ENCODE measurements around the gene CLSTN1. TPM values are rescaled to one million over a fixed set of nuclear protein-coding genes. Genes with fewer than 3 reads are reported as not detected.

Gene CLSTN1
- total and polyA plus RNA-seq, 2 of the 13 experiments (the other 11 are each of a cell fraction or from before 2014, with no cell fraction given) = 19.7 to 29.8 TPM

- TF ChIP-seq, protein P1, sequence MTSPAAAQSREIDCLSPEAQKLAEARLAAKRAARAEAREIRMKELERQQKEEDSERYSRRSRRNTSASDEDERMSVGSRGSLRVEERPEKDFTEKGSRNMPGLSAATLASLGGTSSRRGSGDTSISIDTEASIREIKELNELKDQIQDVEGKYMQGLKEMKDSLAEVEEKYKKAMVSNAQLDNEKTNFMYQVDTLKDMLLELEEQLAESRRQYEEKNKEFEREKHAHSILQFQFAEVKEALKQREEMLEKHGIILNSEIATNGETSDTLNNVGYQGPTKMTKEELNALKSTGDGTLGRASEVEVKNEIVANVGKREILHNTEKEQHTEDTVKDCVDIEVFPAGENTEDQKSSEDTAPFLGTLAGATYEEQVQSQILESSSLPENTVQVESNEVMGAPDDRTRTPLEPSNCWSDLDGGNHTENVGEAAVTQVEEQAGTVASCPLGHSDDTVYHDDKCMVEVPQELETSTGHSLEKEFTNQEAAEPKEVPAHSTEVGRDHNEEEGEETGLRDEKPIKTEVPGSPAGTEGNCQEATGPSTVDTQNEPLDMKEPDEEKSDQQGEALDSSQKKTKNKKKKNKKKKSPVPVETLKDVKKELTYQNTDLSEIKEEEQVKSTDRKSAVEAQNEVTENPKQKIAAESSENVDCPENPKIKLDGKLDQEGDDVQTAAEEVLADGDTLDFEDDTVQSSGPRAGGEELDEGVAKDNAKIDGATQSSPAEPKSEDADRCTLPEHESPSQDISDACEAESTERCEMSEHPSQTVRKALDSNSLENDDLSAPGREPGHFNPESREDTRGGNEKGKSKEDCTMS (CRISPR knock-in tag; conservative IDR thresholded peaks at IDR 0.05) = no peak
- TF ChIP-seq SRSF4 (IDR thresholded peaks at IDR 0.05; ENCODE audit: low read depth, low read length, poor library complexity, severe bottlenecking) (no peak), EEA1 (CRISPR knock-in tag; IDR thresholded peaks at IDR 0.05; ENCODE audit: borderline replicate concordance) (0 out of 2 replicates have a peak, but pooled peaks have one; percentile 38), TSC22D2 (CRISPR knock-in tag; IDR thresholded peaks at IDR 0.05; ENCODE audit: borderline replicate concordance) (peak; percentile 81), TFDP1 (CRISPR knock-in tag; IDR thresholded peaks at IDR 0.05; ENCODE audit: borderline replicate concordance) (no peak; the same call in 1 of the 2 replicates), HCFC1 (IDR thresholded peaks at IDR 0.05; ENCODE audit: low read depth, low read length) (peak; percentile 22; the same call in 1 of the 2 replicates), ZNF761 (CRISPR knock-in tag; conservative IDR thresholded peaks at IDR 0.05) (peak; percentile 97), ZIK1 (CRISPR knock-in tag; IDR thresholded peaks at IDR 0.05; ENCODE audit: borderline replicate concordance, low read depth) (peak; percentile 49; the same call in 1 of the 2 replicates), TCF7 (IDR thresholded peaks at IDR 0.05; ENCODE audit: low read depth) (no peak), MAZ (IDR thresholded peaks at IDR 0.05; ENCODE audit: borderline replicate concordance, low read depth, low read length) (peak; percentile 77), MAZ (CRISPR knock-in tag; IDR thresholded peaks at IDR 0.05; ENCODE audit: low read depth) (peak; percentile 90), ZNF83 (CRISPR knock-in tag; IDR thresholded peaks at IDR 0.05; ENCODE audit: borderline replicate concordance) (no peak), ZNF616 (CRISPR knock-in tag; IDR thresholded peaks at IDR 0.05; ENCODE audit: low read depth) (no peak; the same call in 1 of the 2 replicates), WIZ (CRISPR knock-in tag; IDR thresholded peaks at IDR 0.05) (no peak), YY1 (IDR thresholded peaks at IDR 0.05; ENCODE audit: insufficient read depth, insufficient replicate concordance, low read depth, low read length) (peak; percentile 15), RAD21 (CRISPR knock-in tag; IDR thresholded peaks at IDR 0.05) (peak; percentile 65), ETS1 (CRISPR knock-in tag; IDR thresholded peaks at IDR 0.05) (no peak)
- TF ChIP-seq, protein P2, sequence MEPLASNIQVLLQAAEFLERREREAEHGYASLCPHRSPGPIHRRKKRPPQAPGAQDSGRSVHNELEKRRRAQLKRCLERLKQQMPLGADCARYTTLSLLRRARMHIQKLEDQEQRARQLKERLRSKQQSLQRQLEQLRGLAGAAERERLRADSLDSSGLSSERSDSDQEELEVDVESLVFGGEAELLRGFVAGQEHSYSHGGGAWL (CRISPR knock-in tag; IDR thresholded peaks at IDR 0.05) = peak; percentile 17; the same call in 1 of the 2 replicates
- TF ChIP-seq, protein P3, sequence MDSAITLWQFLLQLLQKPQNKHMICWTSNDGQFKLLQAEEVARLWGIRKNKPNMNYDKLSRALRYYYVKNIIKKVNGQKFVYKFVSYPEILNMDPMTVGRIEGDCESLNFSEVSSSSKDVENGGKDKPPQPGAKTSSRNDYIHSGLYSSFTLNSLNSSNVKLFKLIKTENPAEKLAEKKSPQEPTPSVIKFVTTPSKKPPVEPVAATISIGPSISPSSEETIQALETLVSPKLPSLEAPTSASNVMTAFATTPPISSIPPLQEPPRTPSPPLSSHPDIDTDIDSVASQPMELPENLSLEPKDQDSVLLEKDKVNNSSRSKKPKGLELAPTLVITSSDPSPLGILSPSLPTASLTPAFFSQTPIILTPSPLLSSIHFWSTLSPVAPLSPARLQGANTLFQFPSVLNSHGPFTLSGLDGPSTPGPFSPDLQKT (CRISPR knock-in tag; IDR thresholded peaks at IDR 0.05; ENCODE audit: borderline replicate concordance) = no peak
- TF ChIP-seq, protein P4, sequence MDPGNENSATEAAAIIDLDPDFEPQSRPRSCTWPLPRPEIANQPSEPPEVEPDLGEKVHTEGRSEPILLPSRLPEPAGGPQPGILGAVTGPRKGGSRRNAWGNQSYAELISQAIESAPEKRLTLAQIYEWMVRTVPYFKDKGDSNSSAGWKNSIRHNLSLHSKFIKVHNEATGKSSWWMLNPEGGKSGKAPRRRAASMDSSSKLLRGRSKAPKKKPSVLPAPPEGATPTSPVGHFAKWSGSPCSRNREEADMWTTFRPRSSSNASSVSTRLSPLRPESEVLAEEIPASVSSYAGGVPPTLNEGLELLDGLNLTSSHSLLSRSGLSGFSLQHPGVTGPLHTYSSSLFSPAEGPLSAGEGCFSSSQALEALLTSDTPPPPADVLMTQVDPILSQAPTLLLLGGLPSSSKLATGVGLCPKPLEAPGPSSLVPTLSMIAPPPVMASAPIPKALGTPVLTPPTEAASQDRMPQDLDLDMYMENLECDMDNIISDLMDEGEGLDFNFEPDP (CRISPR knock-in tag; conservative IDR thresholded peaks at IDR 0.05) = no peak
Observed at GRCh38 chr1:9717193-9718005, 106.4 kb downstream of the CLSTN1 start (continued).

All from HepG2 (cell line).